VCaP (cell line): ENCODE data around the gene SPTBN1.

Experiments
- H3K27ac ChIP-seq: fragments of 450-650 bp; 2 replicates; pipeline ENCODE4 v1.5.1; 2017
- TF ChIP-seq, protein P1 (sequence below): fragments of 450-650 bp; conservative IDR thresholded peaks from 2 replicates; pipeline ENCODE4 v1.5.1; 2017; ENCODE audit warnings: mild to moderate bottlenecking, moderate library complexity

Gene SPTBN1

DNA sequence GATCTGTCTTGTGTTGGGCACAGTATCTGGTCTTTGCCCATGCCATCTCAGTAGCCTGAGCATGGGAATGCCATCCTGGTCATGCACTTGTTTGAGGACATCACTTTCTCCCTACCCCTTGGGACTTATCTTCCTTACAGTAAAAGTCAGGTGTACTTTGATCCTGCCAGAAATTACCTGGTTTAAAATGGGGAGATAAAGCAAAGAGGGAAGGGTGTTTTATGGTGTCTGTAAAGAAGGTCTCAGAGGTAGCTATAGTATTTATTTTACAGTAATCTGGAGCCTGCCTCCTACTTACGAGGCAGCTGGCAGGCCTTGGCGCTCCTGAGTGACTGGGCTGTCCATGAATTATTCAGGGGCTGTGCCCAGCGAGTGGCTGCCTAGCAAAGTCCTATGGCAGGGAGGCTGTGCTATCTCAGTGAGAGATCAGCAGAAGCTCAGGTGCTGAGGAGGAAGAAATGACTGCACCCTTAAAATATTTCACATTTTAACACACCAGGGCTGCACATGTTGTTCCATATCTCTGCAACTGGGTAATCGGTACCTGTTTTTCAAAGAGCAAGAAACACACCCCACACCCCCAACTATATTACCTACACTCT, 93.9 kb downstream of the SPTBN1 start:
- H3K27ac ChIP-seq = peak overlapping the region; percentile 72
- TF ChIP-seq, protein P1, sequence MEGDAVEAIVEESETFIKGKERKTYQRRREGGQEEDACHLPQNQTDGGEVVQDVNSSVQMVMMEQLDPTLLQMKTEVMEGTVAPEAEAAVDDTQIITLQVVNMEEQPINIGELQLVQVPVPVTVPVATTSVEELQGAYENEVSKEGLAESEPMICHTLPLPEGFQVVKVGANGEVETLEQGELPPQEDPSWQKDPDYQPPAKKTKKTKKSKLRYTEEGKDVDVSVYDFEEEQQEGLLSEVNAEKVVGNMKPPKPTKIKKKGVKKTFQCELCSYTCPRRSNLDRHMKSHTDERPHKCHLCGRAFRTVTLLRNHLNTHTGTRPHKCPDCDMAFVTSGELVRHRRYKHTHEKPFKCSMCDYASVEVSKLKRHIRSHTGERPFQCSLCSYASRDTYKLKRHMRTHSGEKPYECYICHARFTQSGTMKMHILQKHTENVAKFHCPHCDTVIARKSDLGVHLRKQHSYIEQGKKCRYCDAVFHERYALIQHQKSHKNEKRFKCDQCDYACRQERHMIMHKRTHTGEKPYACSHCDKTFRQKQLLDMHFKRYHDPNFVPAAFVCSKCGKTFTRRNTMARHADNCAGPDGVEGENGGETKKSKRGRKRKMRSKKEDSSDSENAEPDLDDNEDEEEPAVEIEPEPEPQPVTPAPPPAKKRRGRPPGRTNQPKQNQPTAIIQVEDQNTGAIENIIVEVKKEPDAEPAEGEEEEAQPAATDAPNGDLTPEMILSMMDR = no peak

DNA sequence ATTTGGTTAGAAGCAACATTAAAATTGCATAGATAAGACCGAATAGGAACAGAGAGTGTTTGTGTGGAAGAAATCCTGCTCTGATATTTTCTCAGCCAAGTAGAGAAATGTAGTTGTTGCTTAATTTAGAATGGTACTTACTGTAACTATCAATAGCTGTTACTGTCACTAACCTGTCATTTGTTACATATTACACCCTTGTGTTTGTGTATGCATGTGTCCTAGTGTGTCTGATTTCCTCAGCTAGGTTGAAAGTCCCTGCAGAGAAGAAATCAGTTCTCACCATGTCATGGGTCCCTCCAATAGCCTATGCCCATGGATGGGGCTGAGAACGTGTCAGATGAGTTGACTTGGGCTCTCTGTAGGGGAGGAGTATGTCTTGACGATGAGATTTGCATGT, 94.4 kb downstream of the SPTBN1 start:
- H3K27ac ChIP-seq = peak overlapping the region; percentile 72
- TF ChIP-seq, protein P1 = no peak

DNA sequence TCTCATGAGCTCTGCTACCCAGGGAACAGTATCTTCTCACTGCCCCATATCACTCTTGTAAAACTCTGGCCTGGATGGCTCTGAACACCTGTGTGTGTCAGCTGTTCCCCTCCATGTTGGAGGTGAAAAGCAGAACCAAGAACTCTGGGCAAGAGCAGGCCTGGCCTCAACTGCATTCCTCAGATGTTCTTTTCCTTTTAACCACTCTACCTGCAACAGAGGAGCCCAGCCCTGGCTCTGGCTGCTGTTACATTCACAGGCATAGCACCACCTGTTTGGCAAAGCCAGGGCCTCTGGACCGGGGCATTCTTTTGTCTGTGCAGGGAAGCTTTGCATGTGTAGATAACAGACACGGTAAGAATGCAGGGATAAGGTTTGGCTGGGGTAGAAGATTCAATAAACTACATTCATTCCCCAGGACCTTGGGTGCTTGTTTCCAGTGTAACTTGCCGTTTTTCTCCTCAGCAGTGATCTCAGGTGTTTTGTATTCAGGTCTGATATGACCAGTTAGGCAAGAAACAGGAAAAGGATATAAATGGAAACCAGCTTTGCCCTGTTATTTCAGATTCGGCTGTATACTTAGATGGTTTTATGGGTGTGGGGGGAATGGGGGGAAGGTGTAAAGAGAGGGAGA, 95.1 kb downstream of the SPTBN1 start:
- TF ChIP-seq, protein P1 = no peak
- H3K27ac ChIP-seq = peak overlapping the region; percentile 72

DNA sequence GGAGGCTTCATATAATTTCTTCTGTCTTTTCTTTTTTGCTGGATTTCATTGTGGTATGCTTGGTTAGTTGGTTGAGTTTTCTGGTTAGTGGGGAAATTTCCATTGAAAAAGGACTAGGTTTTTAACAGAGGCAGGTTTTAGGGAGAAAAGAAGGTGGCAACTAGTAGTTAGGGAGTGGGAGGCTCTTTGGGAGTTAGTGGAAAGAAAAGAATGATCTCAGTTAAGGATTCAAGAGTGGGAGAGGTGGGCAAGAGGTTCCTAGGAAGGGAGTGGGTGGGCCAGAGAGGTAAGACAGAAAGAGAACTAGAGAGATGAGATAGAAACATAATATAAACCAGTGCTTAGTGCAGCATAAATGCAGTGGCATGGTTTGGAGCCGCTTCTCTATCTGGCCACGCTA, 96.9 kb downstream of the SPTBN1 start:
- H3K27ac ChIP-seq = no peak overlapping the region
- TF ChIP-seq, protein P1 = no peak

DNA sequence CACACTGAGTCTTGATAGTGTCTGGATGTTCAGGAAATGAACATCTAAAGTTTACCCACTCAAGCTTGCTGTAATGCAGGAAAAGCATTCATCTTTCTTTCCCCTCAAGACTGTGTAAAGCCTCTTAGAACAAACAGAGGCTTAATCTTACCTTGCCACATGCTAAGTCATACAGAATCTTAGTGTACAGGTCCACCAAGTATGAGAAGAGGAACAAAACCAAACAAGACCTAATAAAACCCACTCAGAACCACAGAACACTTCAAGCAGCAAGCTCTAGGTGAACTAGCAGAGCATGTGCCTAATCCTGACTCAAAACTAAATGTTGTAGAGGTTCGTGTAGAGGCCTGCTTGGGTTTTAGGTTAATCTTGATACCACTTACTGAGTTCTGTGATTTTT, 97.6 kb downstream of the SPTBN1 start:
- H3K27ac ChIP-seq = no peak overlapping the region
- TF ChIP-seq, protein P1 = no peak

DNA sequence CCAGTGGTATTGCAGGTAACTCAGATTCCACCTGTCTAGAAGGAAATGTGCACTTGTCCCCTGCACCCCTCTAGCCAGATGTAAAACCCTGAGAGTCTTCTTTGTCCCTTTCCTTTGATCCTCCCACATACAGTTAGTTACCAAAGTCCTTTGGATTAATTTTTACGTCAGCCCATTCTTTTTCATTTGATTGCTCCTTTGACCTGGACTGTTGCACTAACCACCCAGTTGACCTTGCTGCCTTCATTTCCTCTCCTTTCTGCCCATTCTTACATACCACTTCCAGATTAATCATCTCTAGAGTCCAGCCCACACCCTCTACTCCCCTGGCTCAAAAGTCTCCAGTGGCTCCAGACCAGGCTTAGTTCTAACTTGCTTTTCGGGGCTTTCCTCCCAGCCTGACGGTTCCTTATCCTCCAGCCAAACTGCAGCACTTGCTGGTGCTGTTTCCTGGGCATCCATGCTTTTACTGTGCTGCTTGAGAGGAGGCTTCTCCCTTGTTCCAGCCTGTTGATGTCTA, 99.3 kb downstream of the SPTBN1 start:
- H3K27ac ChIP-seq = peak overlapping the region; percentile 99
- TF ChIP-seq, protein P1 = no peak

DNA sequence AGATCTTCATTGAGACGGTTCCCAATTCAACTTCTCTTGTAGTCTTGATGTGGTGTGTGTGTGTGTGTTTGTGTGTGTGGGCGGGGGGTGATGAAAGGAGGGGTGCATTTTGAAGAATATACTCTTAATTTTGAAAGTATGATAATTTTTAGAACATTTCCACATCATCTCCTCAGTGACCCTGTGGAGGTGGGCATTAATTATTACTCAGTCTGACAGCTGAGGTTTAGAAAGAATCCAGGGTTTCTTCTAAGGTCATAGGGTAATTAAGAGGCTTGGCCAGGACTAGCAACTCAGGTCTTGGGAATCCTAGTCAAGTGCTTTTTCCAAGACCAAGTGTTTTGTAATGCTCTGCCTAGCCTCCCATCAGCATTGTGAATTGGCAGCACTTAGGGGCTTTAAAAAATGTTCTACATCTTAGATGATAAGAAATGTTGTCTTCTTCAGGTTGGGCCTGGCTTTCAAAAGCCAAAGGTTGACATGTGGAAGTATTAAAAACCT, 100.5 kb downstream of the SPTBN1 start:
- TF ChIP-seq, protein P1 = no peak
- H3K27ac ChIP-seq = peak overlapping the region; percentile 99
